ENCODE data around the gene ZBTB7C.

- TF ChIP-seq, protein P1, sequence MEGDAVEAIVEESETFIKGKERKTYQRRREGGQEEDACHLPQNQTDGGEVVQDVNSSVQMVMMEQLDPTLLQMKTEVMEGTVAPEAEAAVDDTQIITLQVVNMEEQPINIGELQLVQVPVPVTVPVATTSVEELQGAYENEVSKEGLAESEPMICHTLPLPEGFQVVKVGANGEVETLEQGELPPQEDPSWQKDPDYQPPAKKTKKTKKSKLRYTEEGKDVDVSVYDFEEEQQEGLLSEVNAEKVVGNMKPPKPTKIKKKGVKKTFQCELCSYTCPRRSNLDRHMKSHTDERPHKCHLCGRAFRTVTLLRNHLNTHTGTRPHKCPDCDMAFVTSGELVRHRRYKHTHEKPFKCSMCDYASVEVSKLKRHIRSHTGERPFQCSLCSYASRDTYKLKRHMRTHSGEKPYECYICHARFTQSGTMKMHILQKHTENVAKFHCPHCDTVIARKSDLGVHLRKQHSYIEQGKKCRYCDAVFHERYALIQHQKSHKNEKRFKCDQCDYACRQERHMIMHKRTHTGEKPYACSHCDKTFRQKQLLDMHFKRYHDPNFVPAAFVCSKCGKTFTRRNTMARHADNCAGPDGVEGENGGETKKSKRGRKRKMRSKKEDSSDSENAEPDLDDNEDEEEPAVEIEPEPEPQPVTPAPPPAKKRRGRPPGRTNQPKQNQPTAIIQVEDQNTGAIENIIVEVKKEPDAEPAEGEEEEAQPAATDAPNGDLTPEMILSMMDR (IDR thresholded peaks at IDR 0.05): no peak
- no peak for TF ChIP-seq EZH2 (IDR thresholded peaks at IDR 0.05; ENCODE audit: borderline replicate concordance, insufficient read depth, low read depth, low read length, poor library complexity, severe bottlenecking)
These were observed 32.2 kb downstream of the ZBTB7C start for GRCh38 chr18:48376934-48377333.

Data from B cell (primary cell).